Osteoblast (primary cell): ENCODE measurements around the gene BEGAIN. TPM values are rescaled to one million over a fixed set of nuclear protein-coding genes. Genes with fewer than 3 reads are reported as not detected.
A peak's percentile ranks its signal among the peaks of the same experiment; 100 is the strongest.

Experiments
- DNase-seq: peaks from one replicate; pipeline ENCODE4 v3.0.0; 2011; ENCODE audit warnings: low spot score, mixed read lengths; ENCODE audit not compliant: insufficient read length; ENCODE audit errors: missing footprints
- H2AFZ ChIP-seq: 2 replicates; pipeline ENCODE4 v1.6.0; 2011; ENCODE audit warnings: mild to moderate bottlenecking, low read length
- H3K27ac ChIP-seq: 2 replicates; pipeline ENCODE4 v1.5.1; 2011; ENCODE audit warnings: mild to moderate bottlenecking, low read depth, low read length, moderate library complexity
- H3K27me3 ChIP-seq: 2 replicates; pipeline ENCODE4 v1.6.0; 2012; ENCODE audit warnings: mild to moderate bottlenecking, control low read depth, inconsistent platforms, low read length, moderate library complexity; ENCODE audit not compliant: insufficient read depth
- H3K36me3 ChIP-seq: 2 replicates; pipeline ENCODE4 v1.5.1; 2011; ENCODE audit warnings: mild to moderate bottlenecking, low read length, control low read depth, moderate library complexity; ENCODE audit not compliant: insufficient read depth
- H3K4me1 ChIP-seq: 2 replicates; pipeline ENCODE4 v1.5.1; 2011; ENCODE audit warnings: mild to moderate bottlenecking, low read length, control low read depth, moderate library complexity; ENCODE audit not compliant: insufficient read depth
- H3K4me2 ChIP-seq: 2 replicates; pipeline ENCODE4 v1.6.0; 2011; ENCODE audit warnings: mild to moderate bottlenecking, low read length; ENCODE audit not compliant: insufficient read depth
- H3K4me3 ChIP-seq: fragments of 200-600 bp; sonication (generic); 3 replicates; pipeline ENCODE4 v1.5.1; 2012; ENCODE audit warnings: mild to moderate bottlenecking, low read length, inconsistent platforms; ENCODE audit not compliant: insufficient read depth
- H3K79me2 ChIP-seq: 2 replicates; pipeline ENCODE4 v1.6.0; 2012; ENCODE audit warnings: mild to moderate bottlenecking, low read length, control low read depth, inconsistent platforms; ENCODE audit not compliant: insufficient read depth
- H3K9me3 ChIP-seq: 2 replicates; pipeline ENCODE4 v1.5.1; 2011; ENCODE audit warnings: low read depth, low read length, control low read depth
- H4K20me1 ChIP-seq: 2 replicates; pipeline ENCODE4 v1.6.0; 2012; ENCODE audit warnings: mild to moderate bottlenecking, low read length, control low read depth; ENCODE audit not compliant: insufficient read depth
- total RNA-seq: library from RNA; depleted of rRNA; stranded (reverse); fragments of >200 nt; gene quantifications from 2 replicates; pipeline ENCODE4 v1.2.3, GENCODE V29; 2012
- TF ChIP-seq, protein P1 (sequence below): IDR thresholded peaks from 2 replicates; pipeline ENCODE4 v1.5.1; 2011; ENCODE audit warnings: mild to moderate bottlenecking, low read depth, low read length, moderate library complexity; ENCODE audit errors: extremely low read depth

BEGAIN gene
- total RNA-seq, 1 donor: 1.1 TPM

DNA sequence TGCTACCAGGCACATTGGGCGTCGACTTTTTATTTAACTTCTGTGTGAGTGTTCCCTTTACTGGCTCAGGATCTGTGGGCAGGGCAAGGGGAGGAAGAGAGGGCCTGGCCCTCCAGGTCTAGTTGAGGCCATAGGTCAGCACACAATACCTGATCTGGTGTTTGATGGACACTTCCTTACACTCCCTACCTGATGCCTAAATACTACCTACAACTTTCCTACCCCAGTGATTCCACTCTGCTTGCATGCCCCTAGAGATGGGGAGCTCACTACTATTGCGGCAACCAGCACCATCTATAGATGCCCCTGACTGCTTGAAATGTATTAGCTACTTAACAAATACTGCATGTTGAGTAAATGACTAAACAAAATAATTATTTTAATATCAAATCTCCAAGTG is 20.8 kb upstream of the BEGAIN start:
- Histone ChIP-seq H3K27me3 (peaks cover 12% of the 10 kb centered on the region), H3K36me3 (no peaks in the 10 kb centered on the region), H3K9me3 (no peaks in the 10 kb centered on the region), H3K79me2 (no peaks in the 10 kb centered on the region), H2AFZ (no peak overlapping the region), H3K4me3 (no peak overlapping the region), H3K27ac (no peak overlapping the region), H4K20me1 (no peaks in the 10 kb centered on the region), H3K4me2 (no peak overlapping the region), H3K4me1 (no peaks in the 10 kb centered on the region)
- TF ChIP-seq, protein P1, sequence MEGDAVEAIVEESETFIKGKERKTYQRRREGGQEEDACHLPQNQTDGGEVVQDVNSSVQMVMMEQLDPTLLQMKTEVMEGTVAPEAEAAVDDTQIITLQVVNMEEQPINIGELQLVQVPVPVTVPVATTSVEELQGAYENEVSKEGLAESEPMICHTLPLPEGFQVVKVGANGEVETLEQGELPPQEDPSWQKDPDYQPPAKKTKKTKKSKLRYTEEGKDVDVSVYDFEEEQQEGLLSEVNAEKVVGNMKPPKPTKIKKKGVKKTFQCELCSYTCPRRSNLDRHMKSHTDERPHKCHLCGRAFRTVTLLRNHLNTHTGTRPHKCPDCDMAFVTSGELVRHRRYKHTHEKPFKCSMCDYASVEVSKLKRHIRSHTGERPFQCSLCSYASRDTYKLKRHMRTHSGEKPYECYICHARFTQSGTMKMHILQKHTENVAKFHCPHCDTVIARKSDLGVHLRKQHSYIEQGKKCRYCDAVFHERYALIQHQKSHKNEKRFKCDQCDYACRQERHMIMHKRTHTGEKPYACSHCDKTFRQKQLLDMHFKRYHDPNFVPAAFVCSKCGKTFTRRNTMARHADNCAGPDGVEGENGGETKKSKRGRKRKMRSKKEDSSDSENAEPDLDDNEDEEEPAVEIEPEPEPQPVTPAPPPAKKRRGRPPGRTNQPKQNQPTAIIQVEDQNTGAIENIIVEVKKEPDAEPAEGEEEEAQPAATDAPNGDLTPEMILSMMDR: no peak
- peak; percentile 37 for DNase-seq

DNA sequence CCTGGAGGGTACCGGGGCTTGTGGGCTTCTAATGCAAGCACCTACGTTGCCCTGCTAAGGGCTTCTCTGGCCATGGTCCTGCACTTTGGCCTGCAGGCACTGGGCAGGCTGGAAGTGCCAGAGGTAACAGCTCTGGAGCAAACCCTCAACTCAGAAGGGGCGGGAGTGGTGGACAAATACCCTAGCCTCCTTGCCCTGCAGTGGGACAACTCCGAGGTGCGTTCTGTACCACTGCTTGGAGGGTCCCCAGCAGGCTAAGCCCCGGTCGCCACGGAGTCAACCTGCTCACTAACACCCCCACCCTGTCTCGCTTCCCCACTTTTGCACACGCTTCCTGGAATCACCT is 20.4 kb upstream of the BEGAIN start:
- no peak overlapping the region for H3K4me2 ChIP-seq
- no peaks in the 10 kb centered on the region for H3K9me3 ChIP-seq
- H3K79me2 ChIP-seq: no peaks in the 10 kb centered on the region
- H4K20me1 ChIP-seq: no peaks in the 10 kb centered on the region
- peaks cover 15% of the 10 kb centered on the region for H3K27me3 ChIP-seq
- DNase-seq: no peak
- H3K4me3 ChIP-seq: no peak overlapping the region
- no peak overlapping the region for H2AFZ ChIP-seq
- H3K27ac ChIP-seq: no peak overlapping the region
- TF ChIP-seq, protein P1: no peak
- no peaks in the 10 kb centered on the region for H3K4me1 ChIP-seq
- no peaks in the 10 kb centered on the region for H3K36me3 ChIP-seq

DNA sequence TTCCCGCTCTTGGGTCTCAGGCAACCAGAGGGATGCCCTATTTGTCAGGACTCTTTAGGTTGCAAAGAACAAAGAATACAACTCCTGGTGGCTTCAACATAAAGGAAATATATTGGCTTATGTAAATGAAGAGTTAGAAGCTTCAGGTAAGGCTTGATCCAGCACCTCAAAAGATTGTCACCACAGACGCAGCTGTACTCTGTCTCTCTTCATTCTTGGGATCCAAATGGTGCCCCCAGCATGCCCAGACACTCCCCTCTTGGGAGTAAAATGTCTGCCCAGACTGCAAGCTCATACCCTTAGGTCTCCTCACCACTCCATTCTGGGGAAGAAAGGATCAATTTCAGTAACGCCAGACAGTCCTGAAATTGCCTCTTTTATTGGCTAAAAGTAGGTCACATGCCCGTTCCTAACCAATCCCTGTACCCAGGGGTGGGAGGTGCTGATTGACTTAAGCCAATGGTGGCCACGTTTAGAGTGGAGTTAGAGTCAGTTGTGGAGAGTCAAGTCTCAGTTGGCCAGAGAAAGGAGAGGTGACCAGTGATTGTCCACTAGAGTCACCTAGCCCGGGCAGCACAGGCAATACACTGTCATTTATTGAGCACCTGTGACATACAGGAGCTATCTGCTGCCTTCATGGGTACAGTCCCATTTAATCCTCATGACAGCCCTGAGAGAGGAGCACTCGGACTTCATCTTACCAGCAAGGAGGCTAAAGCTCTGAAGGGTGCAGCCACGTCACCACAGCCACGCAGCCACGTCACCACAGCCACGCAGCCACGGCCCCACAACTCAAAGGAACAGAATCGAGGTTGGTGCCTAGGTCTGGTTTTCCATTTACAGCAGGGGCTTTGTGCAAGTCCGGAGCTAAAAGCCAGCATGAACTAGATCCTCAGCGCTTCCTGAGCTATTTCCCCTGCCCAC is 19.7 kb upstream of the BEGAIN start:
- TF ChIP-seq, protein P1: no peak
- Histone ChIP-seq H3K27me3 (peaks cover 21% of the 10 kb centered on the region), H3K4me3 (no peak overlapping the region), H3K4me2 (no peak overlapping the region), H2AFZ (no peak overlapping the region), H3K36me3 (no peaks in the 10 kb centered on the region), H3K79me2 (no peaks in the 10 kb centered on the region), H3K27ac (no peak overlapping the region), H3K9me3 (no peaks in the 10 kb centered on the region), H3K4me1 (no peaks in the 10 kb centered on the region), H4K20me1 (no peaks in the 10 kb centered on the region)
- peak; percentile 91 for DNase-seq
